Mammary epithelial cell (primary cell): Measurements from ENCODE around the gene USP22.

Experiments
- EZH2 ChIP-seq: IDR thresholded peaks from 2 replicates; pipeline ENCODE4 v1.6.1; 2012; ENCODE audit warnings: low read length, inconsistent platforms, borderline replicate concordance
- TF ChIP-seq, protein P1 (sequence below), 2 donors: IDR thresholded peaks in 1 of 2; conservative IDR thresholded peaks in 1 of 2; 2 replicates each; pipeline ENCODE4 v1.5.1; 2011 to 2012; ENCODE audit warnings: inconsistent platforms in 2 of 2, low read length in 2 of 2, mild to moderate bottlenecking in 2 of 2, control low read depth in 1 of 2, low read depth in 1 of 2; ENCODE audit not compliant: insufficient read depth in 1 of 2; ENCODE audit errors: extremely low read depth in 1 of 2

DNA sequence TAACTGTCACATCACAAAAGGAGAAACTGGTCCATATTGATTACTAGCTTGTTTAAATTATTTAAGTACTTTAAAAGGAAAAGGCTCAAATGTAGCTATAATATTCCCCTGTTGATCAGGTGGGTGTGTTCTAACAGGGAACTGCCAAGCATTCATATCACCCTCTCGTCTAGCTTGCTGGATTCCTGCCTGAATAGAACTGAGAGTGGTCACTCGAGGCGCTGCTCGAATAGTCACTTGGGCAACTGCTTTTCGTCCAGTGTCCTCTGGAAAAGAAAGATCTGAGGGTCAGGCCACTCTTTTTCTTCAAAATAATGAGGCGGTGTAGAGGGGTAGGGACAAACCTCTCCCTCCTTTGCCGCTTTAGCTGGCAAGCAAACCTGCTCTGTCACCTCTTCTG, 36.4 kb upstream of the USP22 start:
- no peak for TF ChIP-seq EZH2
- TF ChIP-seq, protein P1, sequence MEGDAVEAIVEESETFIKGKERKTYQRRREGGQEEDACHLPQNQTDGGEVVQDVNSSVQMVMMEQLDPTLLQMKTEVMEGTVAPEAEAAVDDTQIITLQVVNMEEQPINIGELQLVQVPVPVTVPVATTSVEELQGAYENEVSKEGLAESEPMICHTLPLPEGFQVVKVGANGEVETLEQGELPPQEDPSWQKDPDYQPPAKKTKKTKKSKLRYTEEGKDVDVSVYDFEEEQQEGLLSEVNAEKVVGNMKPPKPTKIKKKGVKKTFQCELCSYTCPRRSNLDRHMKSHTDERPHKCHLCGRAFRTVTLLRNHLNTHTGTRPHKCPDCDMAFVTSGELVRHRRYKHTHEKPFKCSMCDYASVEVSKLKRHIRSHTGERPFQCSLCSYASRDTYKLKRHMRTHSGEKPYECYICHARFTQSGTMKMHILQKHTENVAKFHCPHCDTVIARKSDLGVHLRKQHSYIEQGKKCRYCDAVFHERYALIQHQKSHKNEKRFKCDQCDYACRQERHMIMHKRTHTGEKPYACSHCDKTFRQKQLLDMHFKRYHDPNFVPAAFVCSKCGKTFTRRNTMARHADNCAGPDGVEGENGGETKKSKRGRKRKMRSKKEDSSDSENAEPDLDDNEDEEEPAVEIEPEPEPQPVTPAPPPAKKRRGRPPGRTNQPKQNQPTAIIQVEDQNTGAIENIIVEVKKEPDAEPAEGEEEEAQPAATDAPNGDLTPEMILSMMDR (conservative IDR thresholded peaks at IDR 0.05 in 1 of 2, IDR thresholded peaks at IDR 0.05 in 1 of 2; ENCODE audit: extremely low read depth in 1 of 2, insufficient read depth in 1 of 2, low read depth in 1 of 2, low read length in 2 of 2): no peak
